GM04504 (cell line): ENCODE measurements around the gene IDH3G.
"Not testable (repeated sequence)": the region's sequence is repeated elsewhere in the genome, so short reads cannot be mapped to it uniquely, and the experiment has no call there.

Experiments used
- DNase-seq: peaks from one replicate; pipeline ENCODE4 v3.0.0-alpha.2; 2012; ENCODE audit warnings: low read depth

The IDH3G gene

GRCh38 chrX:153762626-153763173, 31.5 kb downstream of the IDH3G start:
- no peak for DNase-seq

GRCh38 chrX:153761863-153762262, 32.3 kb downstream of the IDH3G start:
- DNase-seq, result no peak

GRCh38 chrX:153755136-153755535, 39.0 kb downstream of the IDH3G start:
- DNase-seq, result no peak

GRCh38 chrX:153750127-153750774, 43.9 kb downstream of the IDH3G start:
- DNase-seq, result no peak

GRCh38 chrX:153749017-153749416, 45.2 kb downstream of the IDH3G start:
- not testable (repeated sequence) for DNase-seq

- not testable (repeated sequence) for DNase-seq
Observed at GRCh38 chrX:153746991-153747390, 47.2 kb downstream of the IDH3G start.

- DNase-seq, result no peak
Observed at GRCh38 chrX:153746359-153746758, 47.8 kb downstream of the IDH3G start.

- not testable (repeated sequence) for DNase-seq
Observed at GRCh38 chrX:153745067-153745433, 49.1 kb downstream of the IDH3G start.

GRCh38 chrX:153744210-153745066, 49.7 kb downstream of the IDH3G start:
- DNase-seq, result no peak

- not testable (repeated sequence) for DNase-seq
Observed at GRCh38 chrX:153743468-153744209, 50.5 kb downstream of the IDH3G start.

- DNase-seq, result not testable (repeated sequence)
Observed at GRCh38 chrX:153742796-153743467, 51.2 kb downstream of the IDH3G start.

GRCh38 chrX:153742111-153742510, 52.1 kb downstream of the IDH3G start:
- DNase-seq, result not testable (repeated sequence)

- DNase-seq, result no peak
Observed at GRCh38 chrX:153741446-153741845, 52.7 kb downstream of the IDH3G start.

GRCh38 chrX:153740631-153741222, 53.4 kb downstream of the IDH3G start:
- DNase-seq, result no peak

- no peak for DNase-seq
Observed at GRCh38 chrX:153739754-153740486, 54.3 kb downstream of the IDH3G start.

- DNase-seq, result no peak
Observed at GRCh38 chrX:153738056-153738605, 56.0 kb downstream of the IDH3G start.

- DNase-seq, result no peak
Observed at GRCh38 chrX:153736871-153737441, 57.2 kb downstream of the IDH3G start.

GRCh38 chrX:153736071-153736820, 57.9 kb downstream of the IDH3G start:
- DNase-seq, result no peak
